Midbrain (tissue), 1 donor: ENCODE results near the gene PPARD.

Experiments
- DNase-seq: peaks from one replicate; lab custom pipeline; 2025; lab: John Stamatoyannopoulos, UW

PPARD gene

DNA sequence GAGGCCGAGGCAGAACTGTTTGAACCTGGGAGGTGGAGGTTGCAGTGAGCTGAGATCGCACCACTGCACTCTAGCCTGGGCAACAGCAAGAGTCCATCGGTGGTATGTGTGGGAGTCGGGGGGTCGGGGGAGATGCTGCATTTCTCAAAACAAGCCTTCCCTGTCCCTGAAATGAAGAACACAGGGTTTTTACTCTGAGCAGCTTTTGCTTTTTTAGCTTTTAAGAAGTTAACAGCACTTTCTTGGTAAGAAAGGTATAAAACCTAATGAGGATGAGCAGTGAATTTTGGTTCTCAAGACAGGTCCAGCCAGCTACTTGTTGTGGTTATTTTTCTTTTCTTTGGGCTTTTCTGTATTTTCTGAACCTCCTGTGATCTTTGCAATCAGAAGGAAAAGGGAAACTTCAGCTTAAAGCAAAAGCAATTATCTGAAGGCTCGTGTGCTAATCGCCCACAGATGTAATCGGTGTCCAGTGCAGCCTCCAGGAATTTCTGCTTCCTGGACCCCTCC, 129.5 kb downstream of the PPARD start:
- no peak for DNase-seq

DNA sequence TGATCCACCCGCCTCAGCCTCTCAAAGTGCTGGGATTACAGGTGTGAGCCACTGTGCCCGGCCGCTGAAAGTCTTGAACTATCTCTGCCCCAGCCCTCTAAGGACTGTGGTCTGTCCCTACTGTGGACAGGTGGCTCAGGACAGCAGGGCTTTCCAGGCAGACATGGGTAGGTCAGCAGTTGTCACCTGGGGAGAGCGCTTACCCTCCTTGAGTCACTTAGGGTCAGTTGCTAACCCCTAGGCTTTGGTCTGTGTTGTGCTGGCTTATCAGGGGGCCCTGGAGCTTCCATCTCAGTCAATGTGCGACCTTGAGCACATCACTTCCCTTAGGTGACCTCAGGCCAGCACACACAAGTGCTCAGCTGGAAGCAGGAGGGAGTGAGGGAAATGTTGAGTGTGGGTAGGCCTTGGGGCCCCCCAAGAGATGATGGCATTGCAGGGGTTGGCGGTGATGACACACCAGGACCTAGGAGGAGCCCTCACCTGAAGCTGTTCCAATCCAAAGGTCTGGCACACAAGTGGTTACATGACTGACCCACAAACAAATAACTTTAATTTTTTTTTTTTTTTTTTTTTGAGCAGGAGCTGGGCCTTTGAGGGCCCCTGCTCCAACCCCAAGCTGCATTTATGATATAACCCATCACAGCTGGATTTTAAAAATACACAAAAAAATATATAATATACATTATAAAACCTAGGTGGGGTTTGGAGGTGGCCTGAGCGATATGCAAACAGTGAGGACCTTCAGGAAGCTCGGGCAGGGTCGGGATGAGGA, 130.9 kb downstream of the PPARD start:
- no peak for DNase-seq

DNA sequence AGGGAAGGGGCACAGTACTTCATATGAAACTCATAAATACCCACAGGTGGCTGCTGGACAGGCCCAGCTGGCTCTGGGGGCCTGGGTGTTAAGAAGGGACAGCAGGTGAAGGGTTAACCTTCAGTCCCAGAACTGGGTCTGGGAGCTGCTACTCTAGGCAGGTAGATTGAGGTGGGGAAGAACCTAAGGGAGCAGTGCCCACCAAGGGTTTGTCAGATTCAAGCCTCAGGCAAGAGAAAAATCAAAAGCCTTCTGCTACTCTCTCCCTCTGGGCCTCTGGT, 131.4 kb downstream of the PPARD start:
- DNase-seq: no peak

DNA sequence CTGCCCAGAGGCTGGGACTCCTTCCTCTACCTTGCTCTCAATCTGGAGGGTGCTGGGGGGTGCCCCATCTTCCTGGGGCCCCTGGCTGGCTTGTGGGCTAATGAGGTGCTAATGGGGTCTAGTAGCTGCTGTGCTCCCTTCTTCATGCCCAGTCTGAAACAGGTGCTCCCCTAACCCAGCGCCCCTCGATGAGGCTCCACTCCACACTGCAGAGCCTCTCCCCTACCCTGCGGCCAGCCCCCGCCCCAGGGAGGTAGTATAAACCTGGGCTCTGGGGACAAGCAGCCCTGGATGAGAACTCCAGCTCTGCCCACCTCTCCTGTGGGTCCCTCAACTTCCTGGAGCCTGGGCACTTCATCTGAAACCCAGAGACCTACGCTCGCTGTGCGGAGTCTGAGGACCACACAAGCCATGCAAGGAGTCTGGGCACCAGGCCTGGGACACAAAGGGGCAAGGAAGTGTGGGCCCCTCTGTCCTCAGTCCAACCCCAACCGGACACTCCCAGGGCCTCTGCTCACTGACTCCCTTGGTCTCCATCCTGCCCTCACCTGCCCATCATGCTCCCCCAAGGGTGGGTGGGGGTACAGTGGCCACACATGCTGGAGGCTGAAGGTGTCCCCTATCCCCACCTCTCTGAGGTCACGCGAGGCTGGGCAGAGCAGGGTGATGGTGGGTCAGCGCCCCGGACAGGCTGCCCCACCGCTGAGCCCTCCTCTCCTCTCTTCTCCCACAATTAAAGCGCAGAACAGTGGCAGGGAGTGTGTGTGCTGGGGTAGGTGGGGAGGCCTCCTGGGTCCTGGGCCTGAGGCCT, 132.0 kb downstream of the PPARD start:
- DNase-seq: no peak

DNA sequence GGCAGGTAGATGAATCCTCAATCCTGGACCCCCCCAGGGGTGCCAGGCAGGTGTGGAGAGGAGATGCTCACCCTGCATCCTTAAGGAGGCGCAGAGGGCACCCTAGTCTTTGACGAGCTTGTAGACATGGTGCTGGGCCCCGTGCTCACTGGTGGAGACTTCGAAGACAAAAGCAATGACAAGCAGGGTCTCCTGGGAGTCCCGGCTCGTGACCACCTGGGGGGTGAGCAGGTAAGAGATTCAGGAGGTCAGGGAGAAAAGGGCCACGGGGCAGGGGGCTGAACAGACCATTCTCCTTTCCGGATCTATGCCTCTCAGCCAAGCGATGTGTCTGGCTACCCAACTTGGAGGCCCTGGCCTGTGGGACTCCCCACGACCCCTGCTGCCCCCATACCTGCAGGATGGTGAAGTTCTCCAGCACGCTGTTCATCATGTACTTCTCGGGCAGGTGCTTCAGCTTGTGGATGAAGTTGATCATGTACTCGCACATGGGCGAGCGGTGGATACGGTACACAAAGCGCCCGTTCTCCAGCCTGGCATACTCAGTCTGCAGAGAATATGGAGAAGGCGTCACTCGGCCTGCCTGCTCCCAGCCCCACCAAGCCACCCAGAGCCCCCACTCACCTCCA, 132.7 kb downstream of the PPARD start:
- no peak for DNase-seq

DNA sequence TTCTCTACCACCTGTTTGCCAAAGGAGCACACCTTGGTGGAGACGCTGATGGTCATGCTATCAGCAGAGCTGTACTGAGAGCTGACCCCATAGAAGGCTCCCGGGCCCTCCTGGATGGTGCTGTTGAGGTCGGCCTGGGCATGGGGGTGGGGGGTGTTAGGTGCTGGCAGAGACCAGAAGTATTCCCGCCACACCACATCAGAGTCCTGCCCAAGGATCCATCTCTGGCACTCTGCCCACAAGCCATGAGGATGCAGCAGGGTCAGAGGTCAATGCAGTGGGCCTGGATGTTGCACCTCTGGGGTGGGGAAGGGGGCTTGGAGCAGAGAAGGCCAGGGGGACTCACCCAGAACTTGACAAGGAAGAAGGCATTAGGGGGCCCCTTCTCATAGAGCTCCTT, 133.2 kb downstream of the PPARD start:
- no peak for DNase-seq

DNA sequence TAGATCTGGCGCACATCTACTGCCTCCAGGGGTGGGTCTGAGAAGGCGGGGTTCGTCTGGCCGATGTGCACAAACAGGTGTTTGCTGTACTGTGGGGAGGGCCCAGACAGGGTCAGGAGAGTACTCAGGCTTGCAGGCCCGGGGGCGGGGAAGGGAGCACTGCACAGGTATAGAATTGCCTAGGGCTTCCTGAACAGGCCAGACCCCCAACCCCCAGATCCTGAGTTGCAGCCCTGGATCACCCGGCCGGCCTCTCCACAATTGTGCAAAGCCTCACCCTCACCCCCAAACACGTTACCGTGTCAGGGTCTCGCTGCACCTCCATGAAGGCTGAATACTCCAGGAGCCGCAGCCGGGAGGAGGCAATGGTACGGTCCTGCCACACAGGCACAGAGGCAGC, 133.6 kb downstream of the PPARD start:
- no peak for DNase-seq

DNA sequence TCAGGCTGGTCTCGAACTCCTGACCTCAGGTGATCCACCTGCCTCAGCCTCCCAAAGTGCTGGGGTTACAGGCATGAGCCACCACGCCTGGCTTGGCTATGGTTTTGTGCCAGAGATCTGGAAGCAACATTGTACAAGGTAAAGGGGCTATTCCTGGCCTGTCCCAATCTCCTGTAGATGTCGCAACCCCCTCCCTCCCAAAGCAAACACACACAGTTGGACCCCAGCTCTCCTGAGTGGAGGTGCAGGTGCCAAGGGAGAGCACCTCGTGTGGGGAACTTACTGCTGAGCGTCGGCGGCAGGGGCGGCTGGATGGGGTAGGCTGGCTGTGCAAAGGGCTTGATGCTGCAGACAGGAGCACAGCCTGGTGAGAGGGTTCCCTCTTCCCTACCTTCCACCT, 134.7 kb downstream of the PPARD start:
- DNase-seq: no peak
